Lower leg skin (tissue), 3 donors: Measurements from ENCODE around the gene GRAMD4.

Experiments
- CTCF ChIP-seq, 3 donors: fragments of 450-650 bp; IDR thresholded peaks; one replicate each; pipeline ENCODE4 v1.5.1; 2016; ENCODE audit warnings: antibody characterized with exemption in 3 of 3, mild to moderate bottlenecking in 3 of 3, moderate library complexity in 2 of 3
- POLR2A ChIP-seq, 2 donors: fragments of 450-650 bp; IDR thresholded peaks; one replicate each; pipeline ENCODE4 v1.6.1; 2016 to 2017; ENCODE audit warnings: antibody characterized with exemption in 2 of 2, mild to moderate bottlenecking in 1 of 2, moderate library complexity in 1 of 2

GRCh38 chr22:46707827-46708570, 87.8 kb downstream of the GRAMD4 start:
- no peak for TF ChIP-seq CTCF (IDR thresholded peaks at IDR 0.05)
- TF ChIP-seq POLR2A (IDR thresholded peaks at IDR 0.05) = no peak
